Spleen (tissue), 7 donors: ENCODE data around the gene EYS.

Experiments
- POLR2A ChIP-seq, 3 donors: fragments of 450-650 bp; IDR thresholded peaks; one replicate each; pipeline ENCODE4 v1.5.1; 2017; ENCODE audit warnings: antibody characterized with exemption in 3 of 3, mild to moderate bottlenecking in 1 of 3
- POLR2AphosphoS5 ChIP-seq, 3 donors: sonication (generic); formaldehyde crosslinking; IDR thresholded peaks; one replicate each; pipeline ENCODE4 v1.5.1; 2017; ENCODE audit warnings: antibody characterized with exemption in 3 of 3
- TF ChIP-seq, protein P1 (sequence below), 11 experiments: fragments of 200-600 bp in 7 of 11; fragments of 450-650 bp in 4 of 11; sonication (generic) in 4 of 11; IDR thresholded peaks in 8 of 11; conservative IDR thresholded peaks in 3 of 11; 1 replicate in 7 of 11; 2 replicates in 4 of 11; pipeline versions ENCODE4 v1.4.0 to v1.8.0; 2016 to 2021; ENCODE audit warnings: antibody characterized with exemption in 11 of 11, inconsistent platforms in 4 of 11, mild to moderate bottlenecking in 1 of 11
- donor health status: DM: no; HTN: no; CAD: no; lungs with moderate emphysema.
- donor health status: DM: no; HTN: no; CAD: no.
- donor health status: DM: no; HTN: no; CAD: no.

DNA sequence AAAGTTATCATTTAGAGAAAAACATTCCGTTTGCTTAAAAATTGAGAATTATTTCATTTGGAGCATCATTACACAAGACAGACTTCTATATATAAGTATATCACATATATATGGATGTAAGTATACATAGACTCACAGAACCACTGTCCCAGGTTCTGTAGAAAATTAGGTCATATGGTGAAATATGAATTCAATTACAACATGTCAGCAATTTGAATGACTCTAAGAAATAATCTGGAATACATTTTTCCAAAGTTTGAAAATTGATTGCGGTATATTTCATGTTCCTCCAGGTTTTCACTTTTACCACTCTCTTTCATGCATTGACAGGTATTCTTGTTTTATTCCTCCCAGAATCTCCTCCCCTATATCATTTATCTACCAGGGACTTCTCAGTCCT is 1179.1 kb downstream of the EYS start:
- TF ChIP-seq, protein P1, sequence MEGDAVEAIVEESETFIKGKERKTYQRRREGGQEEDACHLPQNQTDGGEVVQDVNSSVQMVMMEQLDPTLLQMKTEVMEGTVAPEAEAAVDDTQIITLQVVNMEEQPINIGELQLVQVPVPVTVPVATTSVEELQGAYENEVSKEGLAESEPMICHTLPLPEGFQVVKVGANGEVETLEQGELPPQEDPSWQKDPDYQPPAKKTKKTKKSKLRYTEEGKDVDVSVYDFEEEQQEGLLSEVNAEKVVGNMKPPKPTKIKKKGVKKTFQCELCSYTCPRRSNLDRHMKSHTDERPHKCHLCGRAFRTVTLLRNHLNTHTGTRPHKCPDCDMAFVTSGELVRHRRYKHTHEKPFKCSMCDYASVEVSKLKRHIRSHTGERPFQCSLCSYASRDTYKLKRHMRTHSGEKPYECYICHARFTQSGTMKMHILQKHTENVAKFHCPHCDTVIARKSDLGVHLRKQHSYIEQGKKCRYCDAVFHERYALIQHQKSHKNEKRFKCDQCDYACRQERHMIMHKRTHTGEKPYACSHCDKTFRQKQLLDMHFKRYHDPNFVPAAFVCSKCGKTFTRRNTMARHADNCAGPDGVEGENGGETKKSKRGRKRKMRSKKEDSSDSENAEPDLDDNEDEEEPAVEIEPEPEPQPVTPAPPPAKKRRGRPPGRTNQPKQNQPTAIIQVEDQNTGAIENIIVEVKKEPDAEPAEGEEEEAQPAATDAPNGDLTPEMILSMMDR (IDR thresholded peaks at IDR 0.05 in 8 of 11, conservative IDR thresholded peaks at IDR 0.05 in 3 of 11) = no peak
- TF ChIP-seq POLR2A (IDR thresholded peaks at IDR 0.05) (no peak), POLR2AphosphoS5 (IDR thresholded peaks at IDR 0.05) (no peak)
